Measurements from ENCODE around the gene PLCD3. TPM values are rescaled to one million over a fixed set of nuclear protein-coding genes. Genes with fewer than 3 reads are reported as not detected.
A peak's percentile ranks its signal among the peaks of the same experiment; 100 is the strongest.

Gene PLCD3
- total and polyA plus RNA-seq, 2 of the 4 experiments (the other 2 are of a cell fraction) = 5.6 to 36.6 TPM

DNA sequence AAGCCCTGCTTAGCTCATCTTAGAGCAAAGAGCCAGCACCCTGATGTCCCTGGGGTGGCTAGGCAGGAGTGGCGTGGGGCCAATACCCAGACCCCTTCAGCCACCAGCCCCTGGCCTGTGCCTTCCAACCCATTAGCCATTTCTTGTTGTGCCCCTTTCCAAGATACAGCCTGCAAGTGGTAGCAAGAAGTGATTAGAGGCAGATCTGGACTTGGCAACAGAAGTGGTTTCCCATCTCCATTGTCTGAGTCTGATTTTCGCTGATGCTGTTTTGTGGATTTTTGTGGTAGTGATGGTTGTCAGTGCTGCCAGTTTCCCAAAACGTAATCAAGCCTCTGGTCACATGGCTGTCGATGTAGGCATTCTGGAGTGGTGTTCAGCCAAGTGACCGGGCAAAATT lies 25.7 kb downstream of the PLCD3 start:
- H3K4ac ChIP-seq (ENCODE audit: low read depth, low read length) = no peak overlapping the region
- 95% methylated on average over 3 of the region's 5 CpGs; no CpG with 5 or more reads in 1 of the 2 experiments for WGBS, 2 experiments (ENCODE audit: extremely low coverage in 2 of 2, insufficient read length in 1 of 2)
- H4K5ac ChIP-seq (ENCODE audit: low read depth, low read length) = no peak overlapping the region
- no peak overlapping the region for H3K56ac ChIP-seq (ENCODE audit: extremely low read depth, insufficient read depth, low read length)
- H3K4me3 ChIP-seq (ENCODE audit: insufficient read depth, low read depth, low read length) = no peak overlapping the region
- H3K4me2 ChIP-seq (ENCODE audit: low read depth, low read length) = no peak overlapping the region
- H2BK15ac ChIP-seq (ENCODE audit: low read depth, low read length) = no peak overlapping the region
- no peak overlapping the region for H3K14ac ChIP-seq (replicated peaks; ENCODE audit: low read depth, low read length)
- dilution Hi-C loops (cut with HindIII; ENCODE audit: low sequenced_read_pairs, unreplicated experiment) = no loop called here
- CTCF ChIA-PET = no interaction called here
- no peak overlapping the region for H4K8ac ChIP-seq (ENCODE audit: low read depth in 2 of 2, low read length in 2 of 2)
- H3K9me1 ChIP-seq (ENCODE audit: insufficient read depth, low read length) = no peaks in the 10 kb centered on the region
- intact Hi-C loops (cut with micrococcal nuclease) = no loop called here
- POLR2A ChIA-PET (ENCODE audit: unreplicated experiment) = no interaction called here
- DNase-seq = no peak
- H3K79me1 ChIP-seq (ENCODE audit: low read depth in 1 of 2, low read length in 2 of 2) = peaks cover 4 to 39% of the 10 kb centered on the region in 2 experiments; a peak in 2 of 4 replicates
- no peaks in the 10 kb centered on the region for H3K27me3 ChIP-seq (ENCODE audit: control insufficient read depth, insufficient read depth, low read length)
- H2AFZ ChIP-seq (replicated peaks; ENCODE audit: low read length, poor library complexity) = no peak overlapping the region
- H2BK120ac ChIP-seq (ENCODE audit: low read depth, low read length) = no peak overlapping the region
- no peak overlapping the region for H2BK5ac ChIP-seq (ENCODE audit: low read depth, low read length, poor library complexity, severe bottlenecking)
- no peak overlapping the region for H3K27ac ChIP-seq (ENCODE audit: insufficient read depth, low read length)
- in situ Hi-C loops (cut with MboI; ENCODE audit: low sequenced_read_pairs) = no loop called here
- no peak overlapping the region for H2AK5ac ChIP-seq (ENCODE audit: low read depth, low read length)
- peaks cover 79% of the 10 kb centered on the region for H3K36me3 ChIP-seq (ENCODE audit: control insufficient read depth, insufficient read depth, low read length)
- no peak overlapping the region for H3K18ac ChIP-seq (ENCODE audit: low read depth, low read length)
- peaks cover 13% of the 10 kb centered on the region for H4K20me1 ChIP-seq (ENCODE audit: insufficient read depth, low read length)
- H3K23ac ChIP-seq (ENCODE audit: low read depth, low read length) = no peak overlapping the region
- TF ChIP-seq CHD1 (IDR thresholded peaks at IDR 0.05; ENCODE audit: low read depth, low read length) (no peak), BHLHE40 (IDR thresholded peaks at IDR 0.05; ENCODE audit: low read depth, low read length) (no peak), NFE2L2 (IDR thresholded peaks at IDR 0.05; ENCODE audit: low read depth, low read length) (no peak), MAFK (IDR thresholded peaks at IDR 0.05; ENCODE audit: low read depth, low read length) (no peak), RFX5 (IDR thresholded peaks at IDR 0.05; ENCODE audit: low read depth, low read length) (no peak), SMC3 (IDR thresholded peaks at IDR 0.05; ENCODE audit: low read depth, low read length) (no peak), POLR2A (IDR thresholded peaks at IDR 0.05; ENCODE audit: low read depth, low read length) (no peak), CEBPB (IDR thresholded peaks at IDR 0.05; ENCODE audit: low read depth, low read length) (no peak)
- TF ChIP-seq, protein P1, sequence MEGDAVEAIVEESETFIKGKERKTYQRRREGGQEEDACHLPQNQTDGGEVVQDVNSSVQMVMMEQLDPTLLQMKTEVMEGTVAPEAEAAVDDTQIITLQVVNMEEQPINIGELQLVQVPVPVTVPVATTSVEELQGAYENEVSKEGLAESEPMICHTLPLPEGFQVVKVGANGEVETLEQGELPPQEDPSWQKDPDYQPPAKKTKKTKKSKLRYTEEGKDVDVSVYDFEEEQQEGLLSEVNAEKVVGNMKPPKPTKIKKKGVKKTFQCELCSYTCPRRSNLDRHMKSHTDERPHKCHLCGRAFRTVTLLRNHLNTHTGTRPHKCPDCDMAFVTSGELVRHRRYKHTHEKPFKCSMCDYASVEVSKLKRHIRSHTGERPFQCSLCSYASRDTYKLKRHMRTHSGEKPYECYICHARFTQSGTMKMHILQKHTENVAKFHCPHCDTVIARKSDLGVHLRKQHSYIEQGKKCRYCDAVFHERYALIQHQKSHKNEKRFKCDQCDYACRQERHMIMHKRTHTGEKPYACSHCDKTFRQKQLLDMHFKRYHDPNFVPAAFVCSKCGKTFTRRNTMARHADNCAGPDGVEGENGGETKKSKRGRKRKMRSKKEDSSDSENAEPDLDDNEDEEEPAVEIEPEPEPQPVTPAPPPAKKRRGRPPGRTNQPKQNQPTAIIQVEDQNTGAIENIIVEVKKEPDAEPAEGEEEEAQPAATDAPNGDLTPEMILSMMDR (conservative IDR thresholded peaks at IDR 0.05; ENCODE audit: low read depth, low read length) = no peak
- TF ChIP-seq, protein P2, sequence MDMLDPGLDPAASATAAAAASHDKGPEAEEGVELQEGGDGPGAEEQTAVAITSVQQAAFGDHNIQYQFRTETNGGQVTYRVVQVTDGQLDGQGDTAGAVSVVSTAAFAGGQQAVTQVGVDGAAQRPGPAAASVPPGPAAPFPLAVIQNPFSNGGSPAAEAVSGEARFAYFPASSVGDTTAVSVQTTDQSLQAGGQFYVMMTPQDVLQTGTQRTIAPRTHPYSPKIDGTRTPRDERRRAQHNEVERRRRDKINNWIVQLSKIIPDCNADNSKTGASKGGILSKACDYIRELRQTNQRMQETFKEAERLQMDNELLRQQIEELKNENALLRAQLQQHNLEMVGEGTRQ (IDR thresholded peaks at IDR 0.05; ENCODE audit: low read depth, low read length) = no peak
- H2BK20ac ChIP-seq (ENCODE audit: low read depth, low read length) = no peak overlapping the region
- H4K91ac ChIP-seq (ENCODE audit: insufficient read depth, low read depth, low read length) = no peak overlapping the region
- no peak for ATAC-seq (ENCODE audit: low read depth)
- H2AK9ac ChIP-seq (replicated peaks; ENCODE audit: low read depth, low read length, poor library complexity) = peak overlapping the region; percentile 44
- no peaks in the 10 kb centered on the region for H3K9me3 ChIP-seq (ENCODE audit: control insufficient read depth, insufficient read depth, low read length)
- BruUV-seq (replicated peaks) = no TSS peak
- no peak overlapping the region for H3K9ac ChIP-seq (ENCODE audit: low read depth, low read length)
- no peaks in the 10 kb centered on the region for H3K4me1 ChIP-seq (ENCODE audit: control insufficient read depth, insufficient read depth, low read length)
